ENCODE results near the gene SPATA2. TPM values are rescaled to one million over a fixed set of nuclear protein-coding genes. Genes with fewer than 3 reads are reported as not detected.

Gene SPATA2
- polyA plus RNA-seq, 2 donors: 2.6 to 3.6 TPM

DNA sequence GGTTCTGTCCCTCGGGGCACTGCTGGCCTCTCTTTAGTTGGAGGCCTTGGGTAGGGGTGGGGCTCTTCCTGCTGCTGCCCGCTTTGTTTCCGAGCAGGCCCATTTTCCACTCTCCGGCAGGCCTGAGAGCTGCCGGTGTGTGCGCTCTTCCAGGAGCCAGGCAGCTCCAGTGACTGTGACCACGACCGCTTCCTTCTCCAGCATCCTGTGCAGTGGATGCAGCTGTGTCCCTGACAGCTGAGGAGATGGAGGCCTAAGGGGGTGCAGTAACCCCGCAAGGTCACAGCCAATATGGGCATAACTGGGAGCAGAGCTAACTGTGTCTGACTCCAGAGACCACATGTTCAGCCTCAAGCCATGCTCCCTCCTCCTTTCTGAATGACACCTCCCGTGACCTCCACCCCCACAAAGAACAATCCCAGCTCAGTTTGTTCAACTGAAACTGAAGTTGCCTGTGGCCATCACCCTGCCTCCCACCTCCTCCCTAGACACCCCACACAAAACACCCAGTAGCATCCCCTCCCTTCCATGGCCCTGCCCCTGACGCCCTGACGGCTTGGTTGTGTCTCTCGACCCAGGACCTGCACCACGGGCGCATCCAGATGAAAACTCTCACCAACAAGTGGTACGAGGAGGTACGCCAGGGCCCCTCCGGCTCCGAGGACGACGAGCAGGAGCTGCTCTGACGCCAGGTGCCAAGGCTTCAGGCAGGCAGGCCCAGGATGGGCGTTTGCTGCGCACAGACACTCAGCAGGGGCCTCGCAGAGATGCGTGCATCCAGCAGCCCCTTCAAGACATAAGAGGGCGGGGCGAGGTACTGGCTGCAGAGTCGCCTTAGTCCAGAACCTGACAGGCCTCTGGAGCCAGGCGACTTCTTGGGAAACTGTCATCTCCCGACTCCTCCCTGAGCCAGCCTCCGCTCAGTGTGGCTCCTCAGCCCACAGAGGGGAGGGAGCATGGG is 27.8 kb downstream of the SPATA2 start:
- 79% methylated on average over 32 of the region's 32 CpGs for WGBS, 2 donors
- no peak overlapping the region for H3K4me3 ChIP-seq (ENCODE audit: low read depth in 1 of 2, low read length in 2 of 2)
- peaks cover 3 to 6% of the 10 kb centered on the region in 2 donors for H3K4me1 ChIP-seq (ENCODE audit: control insufficient read depth in 2 of 2, insufficient read depth in 2 of 2, low read length in 1 of 2)
- no peaks in the 10 kb centered on the region for H3K9me3 ChIP-seq (ENCODE audit: control insufficient read depth in 2 of 2, insufficient read depth in 1 of 2, low read depth in 1 of 2, low read length in 1 of 2)
- H3K27ac ChIP-seq (ENCODE audit: low read depth in 2 of 2, low read length in 1 of 2): peak overlapping the region; percentile 34 to 45
- peaks cover 20 to 53% of the 10 kb centered on the region in 2 donors for H3K36me3 ChIP-seq (ENCODE audit: control insufficient read depth in 2 of 2, insufficient read depth in 2 of 2, low read length in 1 of 2)
- H3K27me3 ChIP-seq (ENCODE audit: control insufficient read depth in 1 of 2, insufficient read depth in 2 of 2, low read length in 2 of 2): no peaks in the 10 kb centered on the region

DNA sequence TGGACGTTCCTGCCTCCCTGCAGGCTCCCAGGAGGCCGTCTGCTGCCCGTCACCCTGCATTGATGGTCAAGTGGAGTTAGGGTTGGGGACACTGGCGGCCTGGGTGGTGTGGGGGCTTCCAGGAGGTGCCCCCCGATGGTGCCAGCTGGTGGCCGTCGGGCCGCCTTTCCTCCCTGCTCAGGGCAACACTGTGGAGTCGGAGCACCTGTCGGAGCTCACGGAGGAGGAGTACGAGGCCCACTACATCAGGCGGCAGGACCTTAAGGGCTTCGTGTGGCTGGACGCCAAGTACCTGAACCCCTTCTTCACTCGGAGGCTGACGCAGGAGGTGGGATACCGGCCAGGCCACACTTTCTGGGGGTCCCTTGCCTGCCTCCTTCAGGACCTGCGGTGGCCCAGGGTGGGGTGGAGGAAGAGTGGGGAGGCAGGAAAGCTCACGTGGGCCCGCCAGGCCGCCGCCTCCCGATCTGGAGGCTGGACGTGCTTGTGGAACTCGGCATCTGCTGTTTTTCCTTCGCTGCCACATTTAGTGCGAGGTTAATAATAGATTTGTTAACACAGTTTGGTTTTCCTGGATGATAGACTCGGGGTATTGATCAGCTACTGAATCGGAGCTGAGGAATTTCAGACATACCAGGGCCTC is 28.6 kb downstream of the SPATA2 start:
- WGBS, 2 donors: 74 to 81% methylated on average over 30 of the region's 30 CpGs
- Histone ChIP-seq H3K9me3 (ENCODE audit: control insufficient read depth in 2 of 2, insufficient read depth in 1 of 2, low read depth in 1 of 2, low read length in 1 of 2) (no peaks in the 10 kb centered on the region), H3K27ac (ENCODE audit: low read depth in 2 of 2, low read length in 1 of 2) (peak overlapping the region in 1 of 2 donors; percentile 45), H3K4me3 (ENCODE audit: low read depth in 1 of 2, low read length in 2 of 2) (no peak overlapping the region), H3K36me3 (ENCODE audit: control insufficient read depth in 2 of 2, insufficient read depth in 2 of 2, low read length in 1 of 2) (peaks cover 20 to 58% of the 10 kb centered on the region in 2 donors), H3K27me3 (ENCODE audit: control insufficient read depth in 1 of 2, insufficient read depth in 2 of 2, low read length in 2 of 2) (no peaks in the 10 kb centered on the region), H3K4me1 (ENCODE audit: control insufficient read depth in 2 of 2, insufficient read depth in 2 of 2, low read length in 1 of 2) (peaks cover 3 to 6% of the 10 kb centered on the region in 2 donors)

DNA sequence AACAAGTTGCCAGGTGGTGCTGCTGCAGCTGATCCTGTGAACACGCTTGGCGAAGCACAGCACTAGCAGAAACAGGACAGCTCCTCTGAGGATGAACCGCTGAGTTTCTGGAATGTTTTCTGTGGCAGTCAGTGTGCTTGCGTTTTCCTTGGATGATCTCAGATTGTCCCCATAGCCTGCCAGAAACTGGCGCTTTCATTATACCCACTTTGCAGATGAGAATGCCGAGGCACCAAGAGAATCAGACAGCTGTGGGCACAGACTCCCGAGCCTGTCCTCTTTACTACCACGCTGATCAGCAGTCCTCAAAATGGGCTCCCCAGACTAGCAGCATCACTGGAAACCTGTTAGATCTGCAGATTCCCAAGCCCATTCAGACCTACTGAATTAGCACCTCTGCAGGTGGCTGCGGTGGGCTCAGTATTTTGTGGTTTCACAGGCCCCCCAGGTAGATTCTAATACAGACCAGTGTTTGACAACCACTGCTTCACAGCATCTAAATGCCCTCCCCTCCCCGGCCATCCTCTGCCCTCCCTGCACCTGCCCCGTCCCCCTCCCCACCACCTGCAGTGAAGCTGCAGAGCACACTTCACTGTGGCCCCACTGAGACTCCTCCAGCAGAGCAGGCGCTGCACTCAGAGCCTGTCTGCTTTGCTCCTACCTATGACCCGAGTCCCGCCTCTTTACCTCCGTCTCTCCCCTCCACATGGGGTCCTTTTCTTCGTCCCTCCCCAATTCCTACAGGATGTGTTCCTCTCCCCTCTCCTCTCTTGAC is 29.6 kb downstream of the SPATA2 start:
- H3K27ac ChIP-seq (ENCODE audit: low read depth in 2 of 2, low read length in 1 of 2): no peak overlapping the region
- H3K4me3 ChIP-seq (ENCODE audit: low read depth in 1 of 2, low read length in 2 of 2): no peak overlapping the region
- no peaks in the 10 kb centered on the region for H3K27me3 ChIP-seq (ENCODE audit: control insufficient read depth in 1 of 2, insufficient read depth in 2 of 2, low read length in 2 of 2)
- peaks cover 0 to 6% of the 10 kb centered on the region in 2 donors for H3K4me1 ChIP-seq (ENCODE audit: control insufficient read depth in 2 of 2, insufficient read depth in 2 of 2, low read length in 1 of 2)
- H3K36me3 ChIP-seq (ENCODE audit: control insufficient read depth in 2 of 2, insufficient read depth in 2 of 2, low read length in 1 of 2): peaks cover 23 to 62% of the 10 kb centered on the region in 2 donors
- no peaks in the 10 kb centered on the region for H3K9me3 ChIP-seq (ENCODE audit: control insufficient read depth in 2 of 2, insufficient read depth in 1 of 2, low read depth in 1 of 2, low read length in 1 of 2)
- 90 to 93% methylated on average over 16 of the region's 16 CpGs for WGBS, 2 donors

DNA sequence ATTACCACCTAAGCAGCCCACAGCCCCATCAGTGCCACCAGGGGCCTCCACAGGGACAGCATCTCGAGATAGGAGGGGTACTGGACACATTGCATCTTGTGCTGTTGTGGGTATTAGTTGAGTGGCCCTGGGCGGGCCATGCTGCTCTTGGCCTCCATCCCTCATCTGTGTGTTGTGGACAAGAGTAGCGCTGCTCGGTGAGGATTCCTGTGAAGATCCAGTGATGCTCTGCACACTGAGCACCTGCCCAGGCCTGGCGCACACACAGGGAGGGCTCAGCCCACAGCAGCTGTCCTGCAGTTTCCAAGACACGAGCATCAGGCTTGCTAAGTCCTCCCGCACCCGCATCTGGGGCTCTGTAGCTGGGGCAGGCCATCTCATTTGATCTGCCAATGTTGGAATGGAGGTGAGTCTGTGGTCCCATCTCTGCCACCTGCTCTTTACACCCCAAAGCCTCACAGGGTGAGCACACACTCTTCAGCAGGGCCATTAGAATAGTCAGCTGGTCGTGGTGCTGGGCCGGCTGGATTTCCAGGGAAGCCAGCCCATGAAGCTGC is 32.0 kb downstream of the SPATA2 start:
- Histone ChIP-seq H3K4me3 (ENCODE audit: low read depth in 1 of 2, low read length in 2 of 2) (no peak overlapping the region), H3K27me3 (ENCODE audit: control insufficient read depth in 1 of 2, insufficient read depth in 2 of 2, low read length in 2 of 2) (no peaks in the 10 kb centered on the region), H3K27ac (ENCODE audit: low read depth in 2 of 2, low read length in 1 of 2) (no peak overlapping the region), H3K4me1 (ENCODE audit: control insufficient read depth in 2 of 2, insufficient read depth in 2 of 2, low read length in 1 of 2) (peaks cover 0 to 3% of the 10 kb centered on the region in 2 donors), H3K9me3 (ENCODE audit: control insufficient read depth in 2 of 2, insufficient read depth in 1 of 2, low read depth in 1 of 2, low read length in 1 of 2) (no peaks in the 10 kb centered on the region), H3K36me3 (ENCODE audit: control insufficient read depth in 2 of 2, insufficient read depth in 2 of 2, low read length in 1 of 2) (peaks cover 23 to 60% of the 10 kb centered on the region in 2 donors)
- 95 to 96% methylated on average over 10 of the region's 10 CpGs for WGBS, 2 donors

DNA sequence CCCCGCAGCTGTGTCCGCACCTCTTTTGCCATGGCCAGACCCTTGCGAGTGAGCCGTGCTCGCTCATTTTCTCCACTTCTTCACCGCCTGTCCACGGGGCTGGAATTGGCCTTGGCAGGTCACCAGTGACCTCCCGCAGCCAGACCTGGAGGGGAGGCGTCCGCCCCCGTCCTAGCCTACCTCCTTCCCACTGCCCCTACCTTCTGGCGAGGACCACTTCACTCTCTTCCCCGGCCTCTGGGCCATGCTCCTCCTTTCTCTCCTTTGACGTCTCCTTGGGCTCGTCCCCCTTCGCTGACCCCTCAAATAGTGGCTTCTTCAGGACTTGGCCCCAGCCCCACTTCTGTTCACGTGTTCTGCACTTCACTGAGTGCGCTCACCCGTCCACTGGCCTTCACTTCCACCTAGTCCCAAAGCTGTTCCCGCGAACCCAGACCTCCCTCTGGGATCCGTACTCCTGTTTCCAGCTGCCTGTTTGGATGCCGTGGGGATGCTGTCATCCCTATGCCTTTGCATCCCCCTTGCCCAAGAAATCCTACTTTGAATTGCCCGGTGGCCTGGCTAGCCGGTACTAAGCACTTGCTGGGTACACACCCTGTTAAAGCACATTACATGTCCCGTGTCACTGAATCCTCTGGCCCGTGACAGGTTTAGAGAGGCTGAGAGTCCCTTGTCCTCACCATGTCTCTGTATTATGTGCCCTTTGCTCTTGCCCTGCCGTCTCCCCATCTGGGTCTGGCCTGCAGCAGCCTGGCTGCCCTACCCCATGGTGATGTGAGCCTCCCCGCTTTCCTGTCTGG is 33.0 kb downstream of the SPATA2 start:
- H3K9me3 ChIP-seq (ENCODE audit: control insufficient read depth in 2 of 2, insufficient read depth in 1 of 2, low read depth in 1 of 2, low read length in 1 of 2): no peaks in the 10 kb centered on the region
- no peak overlapping the region for H3K27ac ChIP-seq (ENCODE audit: low read depth in 2 of 2, low read length in 1 of 2)
- no peaks in the 10 kb centered on the region for H3K4me1 ChIP-seq (ENCODE audit: control insufficient read depth in 2 of 2, insufficient read depth in 2 of 2, low read length in 1 of 2)
- H3K4me3 ChIP-seq (ENCODE audit: low read depth in 1 of 2, low read length in 2 of 2): no peak overlapping the region
- H3K27me3 ChIP-seq (ENCODE audit: control insufficient read depth in 1 of 2, insufficient read depth in 2 of 2, low read length in 2 of 2): no peaks in the 10 kb centered on the region
- 89 to 92% methylated on average over 29 of the region's 29 CpGs for WGBS, 2 donors
- peaks cover 17 to 51% of the 10 kb centered on the region in 2 donors for H3K36me3 ChIP-seq (ENCODE audit: control insufficient read depth in 2 of 2, insufficient read depth in 2 of 2, low read length in 1 of 2)

DNA sequence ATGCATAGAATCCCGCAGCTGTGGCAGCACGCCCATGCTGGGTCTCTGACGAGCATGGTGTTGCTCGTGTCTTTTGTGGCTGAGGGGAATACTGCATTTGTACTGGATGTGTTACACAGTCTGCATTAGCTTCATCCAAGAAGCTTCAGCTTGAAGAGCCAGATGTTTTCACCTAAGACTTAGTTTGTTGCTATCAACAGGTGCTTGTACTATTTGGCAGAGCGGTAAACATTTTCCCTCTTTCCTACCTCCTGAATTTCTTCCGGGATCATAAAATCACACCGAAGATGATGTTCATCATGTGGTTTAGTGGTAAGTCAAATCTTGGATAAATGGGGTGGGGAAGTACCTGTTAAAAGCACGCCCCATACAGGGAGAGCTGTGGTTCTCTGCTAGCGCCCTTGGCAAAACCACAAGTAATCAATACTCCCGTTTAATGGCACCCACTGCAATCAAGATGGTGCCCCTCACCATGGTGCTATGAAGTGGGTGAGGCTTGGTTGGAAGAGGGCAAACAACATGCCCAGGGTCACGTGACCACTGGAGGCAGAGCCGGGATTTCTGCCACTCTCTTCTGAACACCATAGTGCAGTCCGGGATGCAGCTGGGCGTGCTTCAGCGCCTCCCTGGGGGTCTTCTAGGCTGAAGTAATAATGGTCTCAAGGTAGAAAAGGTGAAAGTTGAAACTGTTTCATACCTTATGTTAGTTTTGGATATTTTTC is 34.4 kb downstream of the SPATA2 start:
- Histone ChIP-seq H3K4me1 (ENCODE audit: control insufficient read depth in 2 of 2, insufficient read depth in 2 of 2, low read length in 1 of 2) (no peaks in the 10 kb centered on the region), H3K27ac (ENCODE audit: low read depth in 2 of 2, low read length in 1 of 2) (no peak overlapping the region), H3K9me3 (ENCODE audit: control insufficient read depth in 2 of 2, insufficient read depth in 1 of 2, low read depth in 1 of 2, low read length in 1 of 2) (no peaks in the 10 kb centered on the region), H3K36me3 (ENCODE audit: control insufficient read depth in 2 of 2, insufficient read depth in 2 of 2, low read length in 1 of 2) (peaks cover 17 to 43% of the 10 kb centered on the region in 2 donors), H3K27me3 (ENCODE audit: control insufficient read depth in 1 of 2, insufficient read depth in 2 of 2, low read length in 2 of 2) (no peaks in the 10 kb centered on the region), H3K4me3 (ENCODE audit: low read depth in 1 of 2, low read length in 2 of 2) (no peak overlapping the region)
- 82 to 87% methylated on average over 15 of the region's 15 CpGs for whole genome bisulfite sequencing, 2 donors

DNA sequence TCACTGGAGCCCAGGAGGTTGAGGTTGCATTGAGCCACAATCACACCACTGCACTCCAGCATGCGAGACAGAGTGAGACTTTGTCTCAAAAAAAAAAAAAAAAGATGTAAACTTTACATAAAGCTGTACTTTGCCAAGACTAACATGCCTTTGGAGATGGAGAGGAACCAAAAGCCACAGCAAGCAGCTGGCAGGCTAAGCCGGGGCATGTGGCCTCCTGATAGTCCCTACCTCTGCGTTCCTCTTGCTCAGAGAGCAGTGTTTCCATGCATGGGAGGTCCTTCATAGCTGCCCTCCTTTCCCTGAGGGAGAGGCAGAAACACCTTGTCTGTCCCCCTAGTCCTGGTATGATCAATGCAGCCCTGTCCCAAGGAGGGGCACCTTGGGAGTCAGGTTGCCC is 35.2 kb downstream of the SPATA2 start:
- H3K36me3 ChIP-seq (ENCODE audit: control insufficient read depth in 2 of 2, insufficient read depth in 2 of 2, low read length in 1 of 2): peaks cover 11 to 45% of the 10 kb centered on the region in 2 donors
- H3K9me3 ChIP-seq (ENCODE audit: control insufficient read depth in 2 of 2, insufficient read depth in 1 of 2, low read depth in 1 of 2, low read length in 1 of 2): no peaks in the 10 kb centered on the region
- H3K27ac ChIP-seq (ENCODE audit: low read depth in 2 of 2, low read length in 1 of 2): no peak overlapping the region
- no peaks in the 10 kb centered on the region for H3K27me3 ChIP-seq (ENCODE audit: control insufficient read depth in 1 of 2, insufficient read depth in 2 of 2, low read length in 2 of 2)
- WGBS, 2 donors: 39 to 53% methylated on average over 3 of the region's 3 CpGs
- H3K4me1 ChIP-seq (ENCODE audit: control insufficient read depth in 2 of 2, insufficient read depth in 2 of 2, low read length in 1 of 2): no peaks in the 10 kb centered on the region
- no peak overlapping the region for H3K4me3 ChIP-seq (ENCODE audit: low read depth in 1 of 2, low read length in 2 of 2)

DNA sequence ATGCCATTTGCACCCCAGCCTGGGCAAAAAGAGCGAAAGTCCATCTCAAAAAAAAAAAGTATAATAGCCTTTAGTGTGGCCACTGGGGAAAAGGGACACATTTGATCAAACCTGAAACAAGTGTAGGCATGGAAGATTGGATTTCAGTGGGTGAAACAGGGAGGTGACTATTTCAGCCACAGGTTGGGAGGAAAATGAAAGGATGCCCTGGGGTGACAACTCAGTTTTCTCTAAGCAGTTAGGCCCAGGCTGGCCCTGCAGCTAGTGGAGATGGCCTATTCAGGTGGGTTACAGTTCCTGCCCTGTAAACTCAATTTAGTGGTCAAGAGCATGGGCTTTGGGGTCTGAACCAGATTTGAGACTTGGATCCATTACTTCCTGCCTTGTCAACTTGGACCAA is 36.4 kb downstream of the SPATA2 start:
- Histone ChIP-seq H3K4me3 (ENCODE audit: low read depth in 1 of 2, low read length in 2 of 2) (no peak overlapping the region), H3K27ac (ENCODE audit: low read depth in 2 of 2, low read length in 1 of 2) (no peak overlapping the region), H3K4me1 (ENCODE audit: control insufficient read depth in 2 of 2, insufficient read depth in 2 of 2, low read length in 1 of 2) (no peaks in the 10 kb centered on the region), H3K27me3 (ENCODE audit: control insufficient read depth in 1 of 2, insufficient read depth in 2 of 2, low read length in 2 of 2) (no peaks in the 10 kb centered on the region), H3K9me3 (ENCODE audit: control insufficient read depth in 2 of 2, insufficient read depth in 1 of 2, low read depth in 1 of 2, low read length in 1 of 2) (no peaks in the 10 kb centered on the region), H3K36me3 (ENCODE audit: control insufficient read depth in 2 of 2, insufficient read depth in 2 of 2, low read length in 1 of 2) (peaks cover 10 to 35% of the 10 kb centered on the region in 2 donors)
- 90 to 100% methylated on average over 1 of the region's 1 CpG for WGBS, 2 donors
